Ishikawa (cell line): ENCODE data around the gene LEMD2.

Source experiments
- EP300 ChIP-seq: IDR thresholded peaks from 2 replicates; pipeline ENCODE4 v1.6.1; 2012; ENCODE audit warnings: borderline replicate concordance
- TAF1 ChIP-seq: IDR thresholded peaks from 2 replicates; pipeline ENCODE4 v1.6.1; 2012; ENCODE audit warnings: low read depth, mild to moderate bottlenecking
- TF ChIP-seq, protein P1 (sequence below): IDR thresholded peaks from 2 replicates; pipeline ENCODE4 v1.6.1; 2012; ENCODE audit warnings: low read depth, mild to moderate bottlenecking
- TF ChIP-seq, protein P2 (sequence below): IDR thresholded peaks from 2 replicates; pipeline ENCODE4 v1.6.1; 2012

DNA sequence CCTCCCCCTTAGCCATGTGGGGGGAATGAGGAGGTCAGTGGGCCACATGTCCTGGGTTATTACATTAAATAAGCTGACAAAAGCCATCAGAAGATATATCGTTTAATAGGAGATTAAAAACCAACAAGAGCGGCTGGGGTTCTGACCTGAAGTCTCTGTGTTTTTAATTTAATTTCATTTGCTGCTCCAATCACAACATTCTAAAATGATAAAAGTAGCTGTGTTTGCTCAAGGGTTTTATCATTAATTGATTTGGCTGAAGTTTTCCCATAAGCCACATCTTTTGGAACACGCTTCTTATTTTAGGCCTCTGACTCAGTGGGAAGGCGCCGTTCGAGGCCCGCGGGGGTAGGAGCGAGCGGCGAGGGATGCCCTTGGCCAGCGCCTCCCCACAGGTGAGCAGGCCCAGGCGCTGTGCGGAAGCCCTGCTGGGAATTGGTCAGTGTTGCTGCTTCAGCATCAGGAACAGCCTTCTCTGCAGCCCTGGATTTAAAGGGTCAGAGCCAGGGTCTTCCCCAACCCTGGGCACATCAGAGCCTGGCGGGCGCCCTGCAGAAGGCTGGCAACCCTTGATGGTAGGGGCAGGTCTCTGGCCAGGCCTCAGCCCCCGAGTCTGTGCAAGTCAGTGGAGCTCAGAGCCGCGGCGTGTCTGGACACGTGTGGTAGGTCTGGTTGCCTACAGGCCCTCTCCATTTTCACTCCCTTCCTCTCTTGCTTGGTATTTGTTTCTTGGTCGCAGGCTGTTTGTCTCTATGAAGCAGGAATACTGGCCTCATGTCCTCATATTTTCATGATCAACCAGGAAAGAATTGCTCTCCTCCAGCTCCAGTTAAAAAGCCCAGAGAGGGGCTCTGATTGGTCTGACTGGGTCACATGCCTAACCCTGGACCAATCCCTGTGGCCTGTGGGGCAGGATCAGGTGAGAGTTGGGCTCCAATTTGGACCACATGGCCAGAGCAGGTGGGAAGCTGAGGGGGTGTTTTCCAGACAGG is 45.8 kb upstream of the LEMD2 start:
- no peak for TF ChIP-seq EP300
- no peak for TF ChIP-seq TAF1
- TF ChIP-seq, protein P1, sequence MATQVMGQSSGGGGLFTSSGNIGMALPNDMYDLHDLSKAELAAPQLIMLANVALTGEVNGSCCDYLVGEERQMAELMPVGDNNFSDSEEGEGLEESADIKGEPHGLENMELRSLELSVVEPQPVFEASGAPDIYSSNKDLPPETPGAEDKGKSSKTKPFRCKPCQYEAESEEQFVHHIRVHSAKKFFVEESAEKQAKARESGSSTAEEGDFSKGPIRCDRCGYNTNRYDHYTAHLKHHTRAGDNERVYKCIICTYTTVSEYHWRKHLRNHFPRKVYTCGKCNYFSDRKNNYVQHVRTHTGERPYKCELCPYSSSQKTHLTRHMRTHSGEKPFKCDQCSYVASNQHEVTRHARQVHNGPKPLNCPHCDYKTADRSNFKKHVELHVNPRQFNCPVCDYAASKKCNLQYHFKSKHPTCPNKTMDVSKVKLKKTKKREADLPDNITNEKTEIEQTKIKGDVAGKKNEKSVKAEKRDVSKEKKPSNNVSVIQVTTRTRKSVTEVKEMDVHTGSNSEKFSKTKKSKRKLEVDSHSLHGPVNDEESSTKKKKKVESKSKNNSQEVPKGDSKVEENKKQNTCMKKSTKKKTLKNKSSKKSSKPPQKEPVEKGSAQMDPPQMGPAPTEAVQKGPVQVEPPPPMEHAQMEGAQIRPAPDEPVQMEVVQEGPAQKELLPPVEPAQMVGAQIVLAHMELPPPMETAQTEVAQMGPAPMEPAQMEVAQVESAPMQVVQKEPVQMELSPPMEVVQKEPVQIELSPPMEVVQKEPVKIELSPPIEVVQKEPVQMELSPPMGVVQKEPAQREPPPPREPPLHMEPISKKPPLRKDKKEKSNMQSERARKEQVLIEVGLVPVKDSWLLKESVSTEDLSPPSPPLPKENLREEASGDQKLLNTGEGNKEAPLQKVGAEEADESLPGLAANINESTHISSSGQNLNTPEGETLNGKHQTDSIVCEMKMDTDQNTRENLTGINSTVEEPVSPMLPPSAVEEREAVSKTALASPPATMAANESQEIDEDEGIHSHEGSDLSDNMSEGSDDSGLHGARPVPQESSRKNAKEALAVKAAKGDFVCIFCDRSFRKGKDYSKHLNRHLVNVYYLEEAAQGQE, result no peak
- TF ChIP-seq, protein P2, sequence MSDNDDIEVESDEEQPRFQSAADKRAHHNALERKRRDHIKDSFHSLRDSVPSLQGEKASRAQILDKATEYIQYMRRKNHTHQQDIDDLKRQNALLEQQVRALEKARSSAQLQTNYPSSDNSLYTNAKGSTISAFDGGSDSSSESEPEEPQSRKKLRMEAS, result 0 out of 2 replicates have a peak, but pooled peaks have one; percentile 37
